Smooth muscle cell (in vitro differentiated cells): ENCODE results near the gene NUP210L. TPM values are rescaled to one million over a fixed set of nuclear protein-coding genes. Genes with fewer than 3 reads are reported as not detected.

Experiments used
- DNase-seq: peaks from one replicate; lab custom pipeline; 2025; ENCODE audit not compliant: unreplicated experiment; lab: John Stamatoyannopoulos, UW
- H2AFZ ChIP-seq: fragments of 200-600 bp; sonication (generic); 2 replicates; pipeline ENCODE4 v1.6.0; 2016; ENCODE audit warnings: antibody characterized with exemption, low read depth, mild to moderate bottlenecking
- H3F3A ChIP-seq: fragments of 200-600 bp; sonication (generic); 2 replicates; pipeline ENCODE4 v1.6.0; 2017; ENCODE audit warnings: antibody characterized with exemption, low read depth
- H3K27ac ChIP-seq: fragments of 200-600 bp; sonication (generic); 2 replicates; pipeline ENCODE4 v1.5.1; 2016; ENCODE audit warnings: low read depth, mild to moderate bottlenecking
- H3K27me3 ChIP-seq: fragments of 200-600 bp; sonication (generic); 2 replicates; pipeline ENCODE4 v1.6.1; 2016; ENCODE audit warnings: low read depth, mild to moderate bottlenecking
- H3K36me3 ChIP-seq: fragments of 200-600 bp; sonication (generic); 2 replicates; pipeline ENCODE4 v1.5.1; 2016; ENCODE audit warnings: low read depth
- H3K4me1 ChIP-seq: fragments of 200-600 bp; sonication (generic); 2 replicates; pipeline ENCODE4 v1.5.1; 2016; ENCODE audit warnings: low read depth
- H3K4me2 ChIP-seq: fragments of 200-600 bp; sonication (generic); 2 replicates; pipeline ENCODE4 v1.6.0; 2016; ENCODE audit warnings: mild to moderate bottlenecking
- H3K4me3 ChIP-seq: fragments of 200-600 bp; sonication (generic); 2 replicates; pipeline ENCODE4 v1.5.1; 2016; ENCODE audit warnings: mild to moderate bottlenecking
- H3K79me2 ChIP-seq: fragments of 200-600 bp; sonication (generic); 2 replicates; pipeline ENCODE4 v1.6.0; 2016; ENCODE audit warnings: low read depth, mild to moderate bottlenecking
- H3K9ac ChIP-seq: fragments of 200-600 bp; sonication (generic); 2 replicates; pipeline ENCODE4 v1.6.0; 2016; ENCODE audit warnings: low read depth
- H3K9me3 ChIP-seq: fragments of 200-600 bp; sonication (generic); replicated peaks from 2 replicates; pipeline ENCODE4 v1.5.1; 2016; ENCODE audit warnings: low read depth
- H4K20me1 ChIP-seq: fragments of 200-600 bp; sonication (generic); 2 replicates; pipeline ENCODE4 v1.6.0; 2016; ENCODE audit warnings: low read depth
- CTCF ChIP-seq: fragments of 200-600 bp; sonication (generic); IDR thresholded peaks from 2 replicates; pipeline ENCODE4 v1.5.1; 2017; ENCODE audit warnings: borderline replicate concordance, mild to moderate bottlenecking, antibody characterized with exemption; ENCODE audit not compliant: insufficient read depth, poor library complexity, severe bottlenecking
- WGBS: methylation state at CpG from one replicate; pipeline ENCODE4 v1.1.7; 2016; ENCODE audit warnings: low lambda C conversion rate; 5-methylcytosine and 5-hydroxymethylcytosine counted together
- polyA plus RNA-seq: library from polyadenylated mRNA; unstranded; fragments of >200 nt; fragmentation: Nextera tagmentation; extraction: Ambion mirVana; gene quantifications from 2 replicates; pipeline ENCODE4 v1.2.1, GENCODE V29; 2016
- total RNA-seq: library from RNA; depleted of rRNA; stranded (reverse); fragments of >200 nt; gene quantifications from 2 replicates; pipeline ENCODE4 v1.2.3, GENCODE V29; 2014

Gene NUP210L
- total and polyA plus RNA-seq, 2 experiments from 2014 or later, result 0.90 TPM; not detected in 1

- peaks cover 5% of the 10 kb centered on the region for H4K20me1 ChIP-seq
- peaks cover 10% of the 10 kb centered on the region for H3K79me2 ChIP-seq
- 25% methylated on average over 2 of the region's 2 CpGs for WGBS
Observed at GRCh38 chr1:154186852-154187501, 32.1 kb upstream of the NUP210L start.

GRCh38 chr1:154186177-154186576 is 31.3 kb upstream of the NUP210L start:
- H3K27me3 ChIP-seq, result peaks cover 2% of the 10 kb centered on the region
- no peaks in the 10 kb centered on the region for H3K36me3 ChIP-seq
- H3K27ac ChIP-seq, result no peak overlapping the region
- WGBS, result 88% methylated on average over 1 of the region's 1 CpG
- no peaks in the 10 kb centered on the region for H3F3A ChIP-seq
- H3K79me2 ChIP-seq, result peaks cover 18% of the 10 kb centered on the region
- DNase-seq, result no peak
- TF ChIP-seq CTCF, result peak; percentile 37
- H3K9me3 ChIP-seq, result no peaks in the 10 kb centered on the region
- H3K4me1 ChIP-seq, result peaks cover 16% of the 10 kb centered on the region
- H3K4me3 ChIP-seq, result no peak overlapping the region
- no peak overlapping the region for H3K4me2 ChIP-seq
- no peak overlapping the region for H3K9ac ChIP-seq
- no peak overlapping the region for H2AFZ ChIP-seq
- H4K20me1 ChIP-seq, result peaks cover 13% of the 10 kb centered on the region

More at GRCh38 chr1:154186852-154187501, 32.1 kb upstream of the NUP210L start:
- no peak for TF ChIP-seq CTCF
- Histone ChIP-seq H3K4me3 (no peak overlapping the region), H3F3A (no peaks in the 10 kb centered on the region), H3K4me1 (peaks cover 11% of the 10 kb centered on the region), H3K36me3 (no peaks in the 10 kb centered on the region), H3K27me3 (peaks cover 8% of the 10 kb centered on the region), H3K9me3 (no peaks in the 10 kb centered on the region), H2AFZ (no peak overlapping the region), H3K4me2 (no peak overlapping the region), H3K27ac (no peak overlapping the region), H3K9ac (no peak overlapping the region)
- no peak for DNase-seq

- peaks cover 45% of the 10 kb centered on the region for H3K4me1 ChIP-seq
- peak overlapping the region; percentile 85 for H3K4me3 ChIP-seq
- peak overlapping the region; percentile 92 for H3K4me2 ChIP-seq
- H3K79me2 ChIP-seq, result peaks cover 47% of the 10 kb centered on the region
- H3K27me3 ChIP-seq, result no peaks in the 10 kb centered on the region
- no peaks in the 10 kb centered on the region for H3K36me3 ChIP-seq
- TF ChIP-seq CTCF, result no peak
- no peaks in the 10 kb centered on the region for H3K9me3 ChIP-seq
- peak; percentile 69 for DNase-seq
- H2AFZ ChIP-seq, result peak overlapping the region; percentile 92
- H4K20me1 ChIP-seq, result peaks cover 41% of the 10 kb centered on the region
- WGBS, result 4% methylated on average over 41 of the region's 41 CpGs
- H3K9ac ChIP-seq, result peak overlapping the region; percentile 69
- H3F3A ChIP-seq, result peaks cover 12% of the 10 kb centered on the region
- H3K27ac ChIP-seq, result peak overlapping the region; percentile 79
Observed at GRCh38 chr1:154183046-154183915, 28.4 kb upstream of the NUP210L start.
